Stimulated activated CD8-positive, alpha-beta memory T cell treated with anti-CD3 and anti-CD28 coated beads, Interleukin-7, amount 100 ng/mL, for 24 hours (primary cell): ENCODE measurements around the gene DUS2.
"Not testable (repeated sequence)": the region's sequence is repeated elsewhere in the genome, so short reads cannot be mapped to it uniquely, and the experiment has no call there.

Experiments used
- DNase-seq: peaks from one replicate; pipeline ENCODE4 v3.0.0-alpha.2; 2020; ENCODE audit warnings: low read depth

DUS2 gene

DNA sequence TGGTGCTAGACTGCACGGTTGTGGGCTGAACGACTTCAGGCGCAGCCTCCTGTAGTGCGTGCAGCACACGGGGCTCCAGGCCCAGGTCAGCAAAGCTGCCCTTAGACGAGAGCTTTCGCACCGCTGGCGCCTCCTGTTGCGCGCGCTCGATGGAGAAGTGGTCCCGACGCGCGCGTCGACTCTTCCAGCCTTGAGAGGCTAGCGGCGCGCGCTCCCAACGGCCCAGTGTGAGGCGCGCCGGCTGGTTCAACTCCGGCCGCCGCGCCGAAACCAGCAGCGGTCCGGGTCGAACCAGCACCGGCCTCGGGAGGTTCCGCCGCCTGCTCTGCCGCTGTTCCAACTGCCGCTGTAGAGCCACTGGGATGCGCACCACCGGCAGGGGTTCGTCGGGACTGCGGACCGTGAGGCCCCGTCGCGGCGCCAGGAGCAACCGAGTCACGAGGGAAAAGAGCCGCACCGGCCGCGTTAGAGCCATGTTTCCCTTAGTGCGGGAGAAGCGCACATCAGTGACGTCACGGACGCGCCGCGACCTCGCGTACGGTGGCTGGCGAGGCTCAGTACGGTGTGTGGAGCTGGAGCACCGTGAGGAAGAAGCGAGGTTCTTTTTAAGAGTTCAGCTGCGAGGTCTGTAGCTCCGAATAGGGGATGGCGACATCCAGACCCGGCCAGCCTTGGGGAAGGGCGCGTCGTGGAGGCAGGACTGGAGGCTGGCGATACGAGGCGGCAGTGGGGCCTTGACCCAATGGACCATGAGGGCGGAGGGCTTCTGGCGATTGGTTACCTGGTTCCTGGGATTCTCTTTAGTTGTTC lies at the start of gene DUS2, which contains the start of gene DDX28:
Gene DUS2 (plus strand): TSS at position 557 of the 810 bp plus-strand sequence. CDS start 14,740 bp downstream, outside the sequence.
Gene DDX28 (minus strand): TSS at position 505 of the 810 bp plus-strand sequence. CDS start 30 bp downstream, at position 475.
- peak; percentile 93 for DNase-seq

DNA sequence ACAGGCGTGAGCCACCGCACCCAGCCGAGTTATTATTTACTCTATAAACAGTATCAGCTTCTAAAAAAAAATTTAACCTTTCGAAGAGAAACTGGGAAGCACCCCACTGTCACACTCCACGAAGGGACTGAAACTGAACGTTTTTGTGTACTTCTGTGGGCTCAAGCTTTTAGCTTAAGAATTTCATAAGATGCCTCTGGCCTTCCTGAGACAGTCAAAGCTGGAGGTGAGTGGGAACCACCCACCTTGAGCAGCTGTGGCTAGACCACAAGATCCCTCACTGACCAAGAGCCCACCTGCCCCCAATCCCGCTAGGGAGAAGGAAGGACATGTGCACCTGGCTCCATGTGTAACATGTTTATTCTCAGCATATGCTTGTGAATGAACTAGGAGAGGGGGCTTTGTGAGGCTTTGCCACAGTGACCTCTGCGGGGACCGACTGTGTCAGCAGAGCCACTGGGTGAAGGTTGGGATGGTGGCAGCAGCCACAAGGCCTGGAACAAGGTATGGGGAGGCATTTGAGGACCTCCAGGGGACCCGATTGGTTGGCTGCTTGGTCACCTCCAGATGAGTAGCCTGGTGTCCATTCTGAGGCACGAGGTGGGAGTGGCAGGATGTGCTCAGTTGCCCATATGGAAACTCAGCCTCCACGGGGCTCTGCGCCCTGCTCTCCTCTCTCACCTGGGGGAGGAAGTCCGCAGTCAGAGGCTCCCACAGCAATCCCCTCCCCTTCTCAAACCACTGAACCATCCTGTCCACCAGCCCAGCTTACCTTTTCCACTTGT lies 47.6 kb upstream of the DUS2 start:
- no peak for DNase-seq

DNA sequence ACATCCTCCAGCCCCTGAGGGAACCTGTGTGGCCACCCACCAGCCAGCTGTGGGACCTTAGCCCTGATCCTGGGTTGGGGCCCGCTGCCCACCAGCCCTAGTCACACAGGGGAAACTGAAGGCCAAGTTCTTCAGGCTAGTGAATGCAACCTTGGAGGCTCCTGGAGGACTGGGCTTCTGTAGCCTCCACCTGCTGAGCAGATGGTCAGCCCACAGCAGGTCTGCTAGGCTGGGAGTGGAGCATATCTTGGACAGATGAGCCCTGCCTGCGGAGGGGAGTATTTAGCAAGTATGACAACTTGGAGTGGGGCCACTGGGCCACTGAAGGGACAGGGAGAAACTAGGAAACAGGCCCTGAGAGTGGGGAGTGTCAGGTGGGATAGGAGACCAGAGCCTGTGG lies 46.9 kb upstream of the DUS2 start:
- no peak for DNase-seq

DNA sequence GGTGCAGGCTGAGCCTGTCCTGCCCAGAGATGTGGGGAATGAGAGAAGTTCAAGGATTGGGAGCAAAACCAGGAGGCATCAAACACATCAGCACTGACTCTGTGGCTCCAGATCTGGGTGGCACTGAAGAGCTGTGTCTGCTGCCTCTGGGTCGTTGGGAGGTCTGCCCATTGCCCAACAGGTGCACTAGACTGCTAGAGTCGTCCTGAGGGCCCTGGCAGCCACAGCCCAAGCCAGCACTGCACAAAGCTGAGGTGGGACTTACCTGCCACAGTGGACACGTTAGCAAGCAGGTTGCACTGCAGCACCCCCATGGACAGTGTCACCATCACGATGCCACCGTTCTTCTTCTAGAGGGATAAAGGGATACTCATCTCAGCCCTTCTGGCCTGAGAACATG lies 46.1 kb upstream of the DUS2 start:
- DNase-seq, result no peak

DNA sequence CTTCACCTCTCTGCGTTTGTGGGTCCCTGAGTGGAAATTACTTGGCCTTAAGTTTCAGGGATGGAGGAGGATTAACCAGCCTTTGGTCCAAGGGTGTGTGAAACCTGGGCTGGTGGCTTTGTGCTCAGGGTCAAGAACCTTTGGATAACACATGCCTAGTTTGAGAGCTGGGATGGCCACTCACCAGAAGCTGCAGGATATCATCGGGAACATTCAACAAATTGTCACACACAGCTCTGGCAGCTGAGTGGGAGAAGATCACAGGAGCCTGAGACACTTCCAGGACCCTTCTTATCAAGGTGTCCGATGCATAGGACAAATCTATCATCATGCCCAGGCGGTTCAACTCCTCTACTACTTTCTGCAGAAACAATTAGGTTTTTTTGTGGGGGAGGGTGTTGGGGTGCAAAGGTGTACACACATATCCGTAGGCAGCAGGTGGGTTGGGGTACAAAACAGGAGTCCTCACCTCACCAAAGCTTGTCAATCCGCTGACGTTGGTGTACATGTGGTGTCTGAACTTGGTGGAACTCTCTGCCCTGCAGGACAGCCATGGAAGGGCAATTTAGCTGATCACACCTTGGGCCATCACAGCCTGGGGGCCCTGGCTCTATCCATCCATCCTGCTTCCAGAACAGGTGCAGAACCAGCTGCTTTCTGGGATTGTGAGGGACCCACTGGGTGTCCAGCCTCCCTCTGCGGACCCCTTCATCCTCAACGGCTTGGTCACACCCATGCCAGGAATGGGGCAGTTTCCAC lies 45.4 kb upstream of the DUS2 start:
- no peak for DNase-seq

DNA sequence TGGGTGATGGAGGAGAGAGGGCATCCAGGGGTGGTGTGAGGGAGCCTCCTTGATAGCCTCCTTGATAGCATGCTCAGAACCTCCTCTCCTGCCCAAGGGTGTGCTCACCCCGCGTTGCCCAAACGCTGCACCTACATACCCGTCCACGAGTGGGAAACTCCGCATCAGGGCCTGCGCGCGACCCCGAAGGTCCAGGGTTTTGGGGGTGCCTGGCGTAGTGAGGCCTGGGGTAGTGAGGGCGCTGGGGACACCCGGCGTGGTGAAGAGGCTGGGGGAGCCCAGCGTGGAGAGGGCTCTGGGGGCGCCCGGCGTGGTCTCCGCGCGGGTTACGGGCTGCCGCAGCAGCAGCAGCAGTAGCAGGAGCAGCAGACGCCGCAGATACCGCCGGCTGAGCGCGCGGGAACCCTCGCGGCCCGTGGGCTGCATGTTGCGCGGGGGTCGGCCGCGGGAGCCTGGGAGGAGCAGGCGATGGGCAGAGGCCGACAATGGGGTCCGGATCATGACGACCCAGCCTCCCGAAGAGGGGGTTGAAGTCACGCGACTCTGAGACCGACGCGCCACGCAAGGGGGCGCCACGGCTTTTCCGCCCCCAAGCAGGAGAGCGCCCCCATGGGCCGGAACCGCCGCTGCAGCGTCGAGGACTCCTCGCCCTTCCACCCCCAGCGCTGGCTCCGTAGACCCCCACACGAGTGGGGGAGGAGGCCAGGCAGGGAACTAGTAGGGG lies 43.0 kb upstream of the DUS2 start, which contains the start of gene DPEP3:
Gene DPEP3 (minus strand): TSS at position 545 of the 724 bp plus-strand sequence. CDS start 119 bp downstream, at position 426.
- DNase-seq, result no peak

DNA sequence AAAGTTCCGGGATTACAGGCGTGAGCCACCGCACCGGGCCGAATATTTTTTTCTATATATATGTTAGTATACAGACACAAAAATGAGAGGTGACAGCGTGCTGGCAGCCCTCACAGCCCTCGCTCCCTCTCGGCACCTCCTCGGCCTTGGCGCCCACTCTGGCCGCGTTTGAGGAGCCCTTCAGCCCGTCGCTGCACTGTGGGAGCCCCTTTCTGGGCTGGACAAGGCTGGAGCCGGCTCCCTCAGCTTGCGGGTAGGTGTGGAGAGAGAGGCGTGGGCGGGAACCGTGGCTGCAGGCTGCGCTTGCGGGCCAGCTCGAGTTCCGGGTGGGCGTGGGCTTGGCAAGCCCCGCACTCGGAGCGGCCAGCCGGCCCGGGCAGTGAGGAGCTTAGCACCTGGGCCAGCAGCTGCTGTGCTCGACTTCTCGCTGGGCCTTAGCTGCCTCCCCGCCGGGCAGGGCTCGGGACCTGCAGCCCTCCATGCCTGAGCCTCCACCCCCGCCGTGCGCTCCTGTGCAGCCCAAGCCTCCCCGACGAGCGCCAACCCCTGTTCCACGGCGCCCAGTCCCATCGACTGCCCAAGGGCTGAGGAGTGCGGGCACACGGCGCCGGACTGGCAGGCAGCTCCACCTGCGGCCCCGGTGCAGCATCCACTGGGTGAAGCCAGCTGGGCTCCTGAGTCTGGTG lies 40.9 kb upstream of the DUS2 start:
- no peak for DNase-seq

DNA sequence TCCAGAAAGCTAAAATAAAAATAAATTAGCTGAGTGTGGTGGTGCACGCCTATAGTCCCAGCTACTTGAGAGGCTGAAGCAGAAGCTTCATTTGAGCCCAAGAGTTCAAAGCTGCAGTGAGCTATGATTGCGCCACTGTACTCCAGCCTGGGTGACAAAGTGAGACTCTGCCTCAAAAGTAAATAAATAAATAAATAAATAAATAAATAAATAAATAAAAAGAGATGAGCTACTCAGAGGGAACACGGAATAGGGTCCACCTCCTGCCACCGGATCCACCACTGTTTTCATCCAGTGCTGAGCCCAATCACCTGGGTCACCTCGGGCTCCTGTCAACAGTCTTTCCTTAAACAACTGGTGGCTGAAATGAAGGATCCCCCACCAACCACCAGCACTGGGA lies 36.1 kb upstream of the DUS2 start:
- DNase-seq, result no peak

DNA sequence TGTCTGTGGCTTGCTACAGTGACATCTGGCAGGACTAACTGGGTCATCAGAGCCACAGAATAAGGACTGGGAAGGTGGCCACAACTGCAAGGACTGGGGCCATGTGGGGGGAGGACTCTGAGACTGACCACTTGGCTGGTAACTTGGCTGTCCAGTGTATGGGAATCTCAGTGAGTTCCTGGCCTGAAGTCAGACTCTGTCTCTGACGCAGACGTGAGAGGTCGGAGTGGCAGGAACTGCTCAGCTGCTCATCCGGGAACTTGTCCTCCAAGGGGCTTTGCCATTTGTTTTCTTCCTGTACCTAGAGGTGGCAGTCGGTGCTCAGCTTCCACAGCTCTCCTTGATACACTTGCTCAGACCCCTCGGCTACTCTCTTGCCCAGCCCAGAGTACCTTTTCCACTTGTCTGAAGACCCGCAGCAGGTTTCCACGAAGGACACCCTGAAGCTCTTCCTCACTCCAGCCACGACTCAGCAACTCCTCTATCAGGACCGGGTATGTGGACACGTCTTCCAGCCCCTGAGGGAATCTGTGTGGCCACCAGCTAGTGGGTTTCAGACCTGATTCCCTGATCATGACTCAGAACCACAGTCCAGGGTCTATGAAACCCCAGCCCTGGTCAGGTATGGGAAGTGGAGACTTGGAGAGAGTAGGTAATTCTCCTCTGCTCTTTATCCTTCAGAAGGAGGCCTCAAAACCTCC lies 35.5 kb upstream of the DUS2 start:
- no peak for DNase-seq

DNA sequence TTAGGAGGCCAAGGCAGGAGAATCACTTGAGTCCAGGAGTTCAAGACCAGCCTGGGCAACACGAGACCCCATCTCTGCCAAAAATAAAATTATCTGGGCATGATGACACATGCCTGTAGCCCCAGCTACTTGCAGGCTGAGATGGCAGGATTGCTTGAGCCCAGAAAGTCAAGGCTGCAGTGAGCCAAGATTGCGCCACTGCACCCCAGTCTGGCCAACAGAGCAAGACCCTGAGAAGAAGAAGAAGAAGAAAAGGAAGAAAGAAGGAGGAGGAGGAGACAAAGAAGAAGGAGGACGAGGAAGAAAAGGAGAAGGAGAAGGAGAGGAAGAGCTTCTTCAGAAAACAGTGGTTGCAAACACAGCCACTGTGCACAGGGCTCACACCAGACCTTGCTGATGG lies 34.4 kb upstream of the DUS2 start:
- no peak for DNase-seq

DNA sequence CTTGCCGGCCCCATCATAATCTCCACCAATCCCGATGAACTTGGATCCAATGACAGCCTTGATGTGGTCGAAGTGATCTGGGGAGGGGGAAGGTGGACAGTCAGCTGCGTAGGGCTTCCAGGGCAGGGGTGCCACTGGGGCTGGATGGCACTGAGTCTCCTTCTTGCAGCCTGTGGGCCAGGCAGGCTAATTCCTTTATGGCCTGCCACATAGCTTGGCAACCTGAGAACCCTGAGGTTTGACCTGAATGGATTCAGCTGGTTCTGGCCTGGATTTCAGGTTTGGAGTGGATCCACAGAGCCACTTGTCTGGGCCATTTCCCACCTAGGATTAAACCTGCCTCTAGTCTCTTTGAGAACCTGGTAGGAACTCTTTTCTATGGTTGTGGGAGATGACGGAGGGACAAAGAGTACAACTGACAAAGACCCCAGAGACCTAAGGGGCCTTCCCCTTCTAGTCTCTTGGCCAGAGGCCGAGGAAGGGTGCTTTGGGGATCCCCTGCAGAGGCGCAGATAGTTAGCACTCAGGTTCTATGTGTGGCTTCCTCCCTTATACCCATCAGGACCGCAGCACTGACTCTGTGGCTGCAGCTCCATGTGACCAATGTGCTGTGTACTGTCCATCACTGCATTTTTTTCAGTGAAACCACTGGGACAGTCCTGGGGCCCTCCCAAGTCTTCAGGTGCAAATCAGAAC lies 33.6 kb upstream of the DUS2 start:
- no peak for DNase-seq

DNA sequence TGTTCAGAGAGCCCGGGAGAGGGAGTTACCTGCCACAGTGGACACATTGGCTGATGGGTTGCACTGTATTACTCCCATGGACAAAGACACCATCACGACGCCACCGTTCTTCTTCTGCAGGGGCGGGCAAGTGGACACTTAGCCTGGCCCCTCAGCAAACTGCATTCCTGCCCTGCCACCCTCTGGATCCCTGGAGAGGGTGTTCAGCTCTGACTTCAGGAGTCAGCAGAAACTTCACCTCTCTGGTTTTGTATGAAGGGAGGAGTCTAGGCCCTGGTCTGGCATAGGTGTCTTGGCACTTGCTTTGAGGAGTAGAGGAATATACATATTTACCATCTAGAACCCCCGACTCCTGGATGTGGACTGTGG lies 33.1 kb upstream of the DUS2 start:
- no peak for DNase-seq

DNA sequence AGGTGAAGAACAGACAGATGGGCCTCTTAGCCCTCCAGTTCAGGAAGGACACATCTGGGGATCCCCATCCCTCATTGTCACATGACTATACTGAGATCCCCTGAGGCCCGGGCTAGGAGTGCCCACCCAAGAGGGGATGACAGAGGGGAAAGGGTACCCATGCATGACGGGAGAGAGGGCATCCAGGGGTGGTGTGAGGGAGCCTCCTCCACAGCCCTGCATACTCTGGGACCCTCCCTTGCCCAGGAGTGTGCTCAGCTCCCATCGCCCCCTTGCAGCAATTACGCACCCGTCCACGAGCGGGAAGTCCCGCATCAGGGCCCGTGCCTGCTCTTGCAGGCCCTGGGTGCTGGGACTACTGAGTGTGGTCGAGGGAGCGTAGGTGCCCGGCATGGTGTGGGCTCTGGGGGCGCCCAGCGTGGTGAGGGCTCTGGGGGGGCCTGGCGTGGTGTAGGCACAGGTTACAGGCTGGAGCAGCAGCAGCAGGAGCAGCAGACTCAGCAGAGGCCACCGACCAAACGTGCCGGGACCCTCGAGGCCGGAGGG lies 30.4 kb upstream of the DUS2 start:
- DNase-seq, result no peak

DNA sequence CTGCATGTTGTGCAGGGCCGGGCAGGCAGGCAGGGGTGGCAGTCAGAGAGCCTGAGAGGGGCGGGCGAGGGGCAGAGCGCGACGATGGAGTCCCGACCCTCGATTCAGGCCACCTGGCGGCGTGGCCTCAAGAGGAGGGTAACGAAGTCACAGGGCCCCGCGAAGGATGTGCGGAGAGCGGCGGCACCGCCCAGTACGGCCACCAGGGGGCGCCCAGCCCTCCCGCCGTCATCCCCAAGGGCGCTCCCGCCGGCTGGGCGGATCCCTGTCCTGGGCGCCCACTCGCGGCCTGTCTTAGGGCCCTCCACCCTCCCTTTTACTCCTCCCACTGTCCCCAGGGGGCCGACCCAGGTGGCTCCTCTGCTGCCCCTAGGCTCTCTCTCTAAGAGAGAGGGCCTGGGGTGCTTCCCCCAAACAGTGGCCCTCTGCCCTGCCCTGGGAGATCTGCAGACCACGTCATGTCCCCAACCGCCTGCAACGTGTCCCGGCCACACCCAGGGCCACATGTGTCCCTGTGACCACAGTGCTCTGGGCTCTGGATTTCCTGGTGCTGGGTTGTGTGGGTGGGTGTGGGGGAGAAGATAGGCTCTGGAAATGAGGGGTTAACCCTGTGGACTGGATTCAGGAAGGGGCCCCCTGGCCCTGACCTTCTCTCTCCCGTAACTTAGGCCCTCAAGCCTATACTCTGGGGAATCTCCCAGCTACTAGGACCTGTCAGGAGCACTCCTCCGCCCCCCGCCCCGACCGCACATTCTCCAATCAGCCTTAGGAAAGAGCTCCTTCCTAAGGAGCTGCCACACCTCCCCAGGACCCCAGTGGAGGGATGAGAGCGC lies 29.7 kb upstream of the DUS2 start:
- peak; percentile 62 for DNase-seq

DNA sequence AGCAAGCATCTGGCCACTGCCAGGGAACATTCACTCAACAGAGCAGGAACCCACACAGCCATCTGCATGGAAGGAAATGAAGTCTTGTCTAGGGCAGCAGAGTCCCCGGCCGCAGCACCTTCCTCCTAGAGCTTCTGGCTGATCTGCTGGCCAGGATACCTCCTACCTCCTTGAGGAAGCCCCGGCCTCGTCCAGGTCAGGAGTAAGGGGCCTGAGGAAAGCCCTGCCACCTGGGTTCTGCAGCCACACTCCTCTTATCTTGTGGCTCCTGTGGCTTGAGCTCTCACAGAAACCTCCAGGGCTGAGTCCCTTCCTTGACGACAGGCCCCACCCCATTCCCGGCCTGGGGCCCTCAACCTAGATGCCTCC lies 29.1 kb upstream of the DUS2 start:
- DNase-seq, result not testable (repeated sequence)

DNA sequence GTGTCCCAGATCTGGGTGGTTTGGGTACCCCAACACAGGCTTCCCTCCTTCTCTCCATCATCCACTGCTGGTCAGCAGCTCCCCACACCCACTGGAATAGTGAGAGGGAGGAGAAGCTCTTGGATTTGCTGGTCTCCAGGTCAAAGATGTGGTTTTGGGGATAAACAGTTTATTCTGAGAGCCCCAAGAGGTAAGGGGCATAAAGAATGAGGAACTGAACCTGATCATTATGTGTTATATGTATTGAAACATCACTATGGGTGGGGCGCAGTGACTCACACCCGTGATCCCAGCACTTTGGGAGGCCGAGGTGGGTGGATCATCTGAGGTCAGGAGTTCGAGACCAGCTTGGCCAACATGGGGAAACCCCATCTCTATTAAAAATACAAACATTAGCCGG lies 27.7 kb upstream of the DUS2 start:
- no peak for DNase-seq

DNA sequence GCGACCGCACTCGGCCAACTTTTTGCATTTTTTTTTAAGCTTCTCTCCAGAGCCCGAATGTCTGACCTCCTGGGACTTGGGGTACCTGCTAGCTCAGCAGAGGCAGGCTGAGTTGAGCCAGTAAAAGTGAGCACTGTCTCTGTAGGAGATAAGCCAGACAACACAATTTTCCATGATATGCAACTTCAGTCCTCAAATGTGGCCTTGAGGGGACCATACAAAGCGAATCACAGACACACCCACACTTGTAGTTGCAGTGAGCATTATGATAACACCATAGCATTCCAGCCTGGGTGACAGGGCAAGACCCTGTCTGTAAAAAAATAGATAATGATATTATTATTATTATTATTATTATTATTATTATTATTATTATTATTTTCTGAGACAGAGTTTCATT lies 26.4 kb upstream of the DUS2 start:
- DNase-seq, result no peak

DNA sequence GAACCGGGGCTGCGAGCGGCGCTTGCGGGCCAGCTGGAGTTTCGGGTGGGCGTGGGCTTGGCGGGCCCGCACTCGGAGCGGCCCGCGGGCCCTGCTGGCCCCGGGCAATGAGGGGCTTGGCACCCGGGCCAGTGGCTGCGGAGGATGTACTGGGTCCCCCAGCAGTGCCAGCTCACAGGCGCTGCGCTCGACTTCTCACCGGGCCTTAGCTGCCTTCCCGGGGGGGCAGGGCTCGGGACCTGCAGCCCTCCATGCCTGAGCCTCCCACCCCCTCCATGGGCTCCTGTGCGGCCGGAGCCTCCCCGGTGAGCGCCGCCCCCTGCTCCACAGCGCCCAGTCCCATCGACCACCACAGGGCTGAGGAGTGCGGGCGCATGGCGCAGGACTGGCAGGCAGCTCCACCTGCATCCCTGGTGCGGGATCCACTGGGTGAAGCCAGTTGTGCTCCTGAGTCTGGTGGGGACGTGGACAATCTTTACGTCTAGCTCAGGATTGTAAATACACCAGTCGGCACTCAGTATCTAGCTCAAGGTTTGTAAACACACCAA lies 24.8 kb upstream of the DUS2 start:
- not testable (repeated sequence) for DNase-seq
